Sigmoid colon (tissue), 7 donors: ENCODE measurements around the gene CTR9. TPM values are rescaled to one million over a fixed set of nuclear protein-coding genes. Genes with fewer than 3 reads are reported as not detected.

Source experiments
- DNase-seq: peaks from one replicate; pipeline ENCODE4 v3.0.0-alpha.2; 2019
- H3K27ac ChIP-seq, 4 donors: fragments of 200-600 bp; sonication (generic); one replicate each; pipeline ENCODE4 v1.5.1; 2016 to 2019; ENCODE audit warnings: mild to moderate bottlenecking in 1 of 4
- H3K27me3 ChIP-seq, 3 donors: fragments of 200-600 bp; sonication (generic); one replicate each; pipeline ENCODE4 v1.5.1; 2019; ENCODE audit warnings: mild to moderate bottlenecking in 1 of 3
- H3K36me3 ChIP-seq, 4 donors: fragments of 200-600 bp; sonication (generic); one replicate each; pipeline ENCODE4 v1.5.1; 2016 to 2019
- H3K4me1 ChIP-seq, 4 donors: fragments of 200-600 bp; sonication (generic); one replicate each; pipeline ENCODE4 v1.5.1; 2017 to 2019
- H3K4me3 ChIP-seq, 4 donors: fragments of 200-600 bp; sonication (generic); one replicate each; pipeline ENCODE4 v1.5.1; 2017 to 2019; ENCODE audit warnings: mild to moderate bottlenecking in 2 of 4, moderate library complexity in 1 of 4
- H3K9me3 ChIP-seq, 4 donors: fragments of 200-600 bp in 3 of 4; sonication (generic) in 3 of 4; one replicate each; pipeline versions ENCODE4 v1.5.1 to v1.6.1; 2013 to 2019
- CTCF ChIP-seq, 4 experiments: fragments of 450-650 bp in 3 of 4; fragments of 200-600 bp in 1 of 4; IDR thresholded peaks; one replicate each; pipeline ENCODE4 v1.5.1; 2016 to 2019; ENCODE audit warnings: antibody characterized with exemption in 4 of 4, mild to moderate bottlenecking in 3 of 4, moderate library complexity in 2 of 4
- EP300 ChIP-seq, 4 donors: sonication (generic); formaldehyde crosslinking; IDR thresholded peaks; one replicate each; pipeline ENCODE4 v1.6.1; 2017; ENCODE audit warnings: antibody characterized with exemption in 4 of 4
- POLR2A ChIP-seq, 2 donors: fragments of 450-650 bp; IDR thresholded peaks; one replicate each; pipeline ENCODE4 v1.6.1; 2016; ENCODE audit warnings: antibody characterized with exemption in 2 of 2, mild to moderate bottlenecking in 2 of 2, moderate library complexity in 2 of 2
- POLR2AphosphoS5 ChIP-seq, 4 donors: sonication (generic); formaldehyde crosslinking; IDR thresholded peaks; one replicate each; pipeline ENCODE4 v1.6.1; 2017; ENCODE audit warnings: antibody characterized with exemption in 4 of 4
- WGBS, 2 donors: extraction: QIAGEN DNeasy Blood & Tissue Kit; methylation state at CpG; one replicate each; pipeline ENCODE4 v1.1.7; 2013; 5-methylcytosine and 5-hydroxymethylcytosine counted together
- intact Hi-C: fragments of 100-400 bp; cut with DNase I; formaldehyde crosslinking; loops from one replicate; pipeline ENCODE4 v1.15.1; 2023
- polyA plus RNA-seq, 3 donors: library from polyadenylated mRNA; stranded (reverse); fragments of 200-250 nt; gene quantifications; one replicate each; pipeline ENCODE4 v1.2.3, GENCODE V29; 2013
- total RNA-seq, 4 donors: library from RNA; depleted of rRNA; stranded (reverse); fragments of >200 nt; gene quantifications; one replicate each; pipeline ENCODE4 v1.1.0, GENCODE V29; 2016
- donor health status: healthy with polysubstance abuse.
- donor health status: Bipolar disorder and iron deficiency.
- donor health status: healthy.

Gene CTR9
- total and polyA plus RNA-seq, 7 donors: 11.6 to 18.4 (median 15.6) TPM

GRCh38 chr11:10762913-10763421, 11.9 kb downstream of the CTR9 start:
- Histone ChIP-seq H3K27ac (no peak overlapping the region), H3K27me3 (no peaks in the 10 kb centered on the region), H3K9me3 (no peaks in the 10 kb centered on the region), H3K36me3 (peaks cover 8 to 93% (median 61%) of the 10 kb centered on the region in 4 donors), H3K4me1 (no peaks in the 10 kb centered on the region), H3K4me3 (no peak overlapping the region)
- intact Hi-C loops: no loop called here
- DNase-seq: no peak
- WGBS, 2 donors: 90 to 98% methylated on average over 4 of the region's 4 CpGs
- TF ChIP-seq POLR2A (IDR thresholded peaks at IDR 0.05) (no peak), EP300 (IDR thresholded peaks at IDR 0.05) (no peak), POLR2AphosphoS5 (IDR thresholded peaks at IDR 0.05) (no peak), CTCF (IDR thresholded peaks at IDR 0.05) (no peak)

DNA sequence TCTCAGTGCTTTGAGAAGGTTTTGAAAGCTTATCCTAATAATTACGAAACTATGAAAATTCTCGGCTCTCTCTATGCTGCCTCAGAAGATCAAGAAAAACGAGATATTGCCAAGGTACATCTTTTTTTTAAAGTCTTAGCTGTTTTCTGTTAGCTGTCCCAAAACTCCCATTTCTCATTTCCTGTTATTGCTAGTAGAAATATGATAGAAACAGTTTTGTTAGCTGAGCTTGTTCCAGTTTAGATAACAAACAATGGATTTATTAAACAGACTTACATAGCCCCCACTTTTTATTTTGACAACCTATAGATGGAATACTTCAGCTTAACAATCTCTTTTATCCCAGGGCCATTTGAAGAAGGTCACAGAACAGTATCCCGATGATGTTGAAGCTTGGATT, 12.7 kb downstream of the CTR9 start:
- TF ChIP-seq POLR2AphosphoS5 (IDR thresholded peaks at IDR 0.05): no peak
- Histone ChIP-seq H3K27me3 (no peaks in the 10 kb centered on the region), H3K4me3 (no peak overlapping the region), H3K9me3 (no peaks in the 10 kb centered on the region), H3K4me1 (no peaks in the 10 kb centered on the region), H3K27ac (no peak overlapping the region), H3K36me3 (peaks cover 8 to 85% (median 55%) of the 10 kb centered on the region in 4 donors)
- WGBS, 2 donors: 91 to 94% methylated on average over 4 of the region's 4 CpGs
- DNase-seq: no peak
- intact Hi-C loops: no loop called here

- no peak for DNase-seq
- Histone ChIP-seq H3K9me3 (no peaks in the 10 kb centered on the region), H3K27me3 (no peaks in the 10 kb centered on the region), H3K4me3 (no peak overlapping the region), H3K36me3 (peaks cover 8 to 79% (median 52%) of the 10 kb centered on the region in 4 donors), H3K27ac (no peak overlapping the region), H3K4me1 (no peaks in the 10 kb centered on the region)
- WGBS, 2 donors: 93 to 97% methylated on average over 12 of the region's 12 CpGs
- intact Hi-C loops: no loop called here
- TF ChIP-seq POLR2A (IDR thresholded peaks at IDR 0.05): no peak
- no peak for TF ChIP-seq POLR2AphosphoS5 (IDR thresholded peaks at IDR 0.05)
- TF ChIP-seq CTCF (IDR thresholded peaks at IDR 0.05): no peak
- no peak for TF ChIP-seq EP300 (IDR thresholded peaks at IDR 0.05)
Measured at GRCh38 chr11:10764412-10764811, 13.4 kb downstream of the CTR9 start.

DNA sequence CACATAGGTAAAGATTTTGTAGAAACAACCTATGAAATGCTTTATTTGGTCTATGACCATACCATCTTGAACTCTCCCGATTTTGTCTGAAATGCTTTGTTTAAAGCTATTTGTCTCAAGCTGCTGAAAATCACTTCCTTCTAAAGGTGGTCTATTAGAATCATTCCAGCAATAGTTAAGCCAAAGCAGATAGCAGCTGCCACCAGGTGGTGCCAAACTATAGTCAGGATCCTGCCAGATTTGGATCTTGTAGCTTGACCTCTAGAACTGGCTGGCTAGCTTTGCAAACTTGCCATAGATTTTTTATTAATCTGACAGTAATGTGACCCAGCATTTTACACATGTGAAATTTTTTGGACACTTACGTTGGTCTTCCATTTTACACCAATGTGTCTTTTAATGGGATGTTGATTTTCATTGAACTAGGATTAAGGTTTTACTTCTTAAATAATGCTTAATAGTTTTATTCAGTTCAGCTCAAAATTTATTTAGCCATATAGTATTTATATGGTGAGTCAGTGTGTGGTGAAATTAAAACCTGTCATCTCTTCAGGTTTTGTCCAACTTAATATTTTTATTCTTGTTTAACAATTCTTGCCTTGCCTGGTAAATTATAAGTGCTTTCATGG, 19.7 kb downstream of the CTR9 start:
- Histone ChIP-seq H3K4me3 (no peak overlapping the region), H3K36me3 (peaks cover 15 to 50% (median 30%) of the 10 kb centered on the region in 4 donors), H3K4me1 (no peaks in the 10 kb centered on the region), H3K9me3 (no peaks in the 10 kb centered on the region), H3K27ac (no peak overlapping the region), H3K27me3 (no peaks in the 10 kb centered on the region)
- TF ChIP-seq CTCF (IDR thresholded peaks at IDR 0.05) (peak in 3 of 4 experiments; percentile 19 to 58 (median 22)), POLR2AphosphoS5 (IDR thresholded peaks at IDR 0.05) (no peak), POLR2A (IDR thresholded peaks at IDR 0.05) (no peak), EP300 (IDR thresholded peaks at IDR 0.05) (no peak)
- no peak for DNase-seq
- intact Hi-C loops: no loop called here
- 54 to 60% methylated on average over 2 of the region's 2 CpGs for WGBS, 2 donors

- no peaks in the 10 kb centered on the region for H3K9me3 ChIP-seq
- 93 to 96% methylated on average over 1 of the region's 1 CpG for WGBS, 2 donors
- H3K27me3 ChIP-seq: no peaks in the 10 kb centered on the region
- intact Hi-C loops: no loop called here
- no peak for DNase-seq
- TF ChIP-seq POLR2A (IDR thresholded peaks at IDR 0.05) (no peak), CTCF (IDR thresholded peaks at IDR 0.05) (no peak), POLR2AphosphoS5 (IDR thresholded peaks at IDR 0.05) (no peak), EP300 (IDR thresholded peaks at IDR 0.05) (no peak)
- H3K4me1 ChIP-seq: no peaks in the 10 kb centered on the region
- H3K27ac ChIP-seq: no peak overlapping the region
- no peak overlapping the region for H3K4me3 ChIP-seq
- H3K36me3 ChIP-seq: peaks cover 9 to 55% (median 31%) of the 10 kb centered on the region in 4 donors
Measured at GRCh38 chr11:10771457-10771856, 20.4 kb downstream of the CTR9 start.
